ENCODE results near the gene OR5K3. TPM values are rescaled to one million over a fixed set of nuclear protein-coding genes. Genes with fewer than 3 reads are reported as not detected.

The OR5K3 gene
- total RNA-seq, 1 donor from 2014 or later = not detected

DNA sequence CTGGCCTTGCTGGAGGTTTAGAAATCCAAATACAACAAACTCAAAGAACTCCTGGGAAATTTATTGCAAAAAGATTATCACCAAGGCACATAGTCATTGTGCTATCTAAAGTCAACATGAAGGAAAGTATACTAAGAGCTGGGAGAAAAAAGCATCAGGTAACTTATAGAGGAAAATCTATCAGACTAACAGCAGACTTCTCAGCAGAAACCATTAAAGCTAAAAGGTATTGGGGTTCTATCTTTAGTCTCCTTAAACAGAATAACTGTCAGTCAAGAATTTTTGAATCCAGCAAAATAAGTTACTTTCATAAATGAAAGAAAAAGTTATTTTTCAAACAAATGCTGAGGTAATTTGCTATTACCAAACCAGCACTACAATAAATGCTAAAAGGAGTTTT is 8.0 kb downstream of the OR5K3 start:
- H3K4me2 ChIP-seq (ENCODE audit: low read length) = no peak overlapping the region
- DNase-seq (ENCODE audit: low read depth) (no peak), FAIRE-seq (no peak)
- no peaks in the 10 kb centered on the region for H3K9me3 ChIP-seq (ENCODE audit: insufficient read depth, low read depth, low read length)
- H3K36me3 ChIP-seq (ENCODE audit: insufficient read depth, low read length) = no peaks in the 10 kb centered on the region
- Mint-ChIP-seq H3K4me3 (ENCODE audit: unreplicated experiment) (no peak overlapping the region), H3K36me3 (ENCODE audit: low read depth, unreplicated experiment) (no peaks in the 10 kb centered on the region), H3K27ac (ENCODE audit: unreplicated experiment) (no peak overlapping the region), H3K4me1 (ENCODE audit: low read depth, unreplicated experiment) (no peaks in the 10 kb centered on the region), H3K27me3 (ENCODE audit: low read depth, unreplicated experiment) (peaks cover 10% of the 10 kb centered on the region), H3K9me3 (ENCODE audit: unreplicated experiment) (peaks cover 8% of the 10 kb centered on the region)
- no peak overlapping the region for H2AFZ ChIP-seq (ENCODE audit: low read depth, low read length)
- TF ChIP-seq, protein P1, sequence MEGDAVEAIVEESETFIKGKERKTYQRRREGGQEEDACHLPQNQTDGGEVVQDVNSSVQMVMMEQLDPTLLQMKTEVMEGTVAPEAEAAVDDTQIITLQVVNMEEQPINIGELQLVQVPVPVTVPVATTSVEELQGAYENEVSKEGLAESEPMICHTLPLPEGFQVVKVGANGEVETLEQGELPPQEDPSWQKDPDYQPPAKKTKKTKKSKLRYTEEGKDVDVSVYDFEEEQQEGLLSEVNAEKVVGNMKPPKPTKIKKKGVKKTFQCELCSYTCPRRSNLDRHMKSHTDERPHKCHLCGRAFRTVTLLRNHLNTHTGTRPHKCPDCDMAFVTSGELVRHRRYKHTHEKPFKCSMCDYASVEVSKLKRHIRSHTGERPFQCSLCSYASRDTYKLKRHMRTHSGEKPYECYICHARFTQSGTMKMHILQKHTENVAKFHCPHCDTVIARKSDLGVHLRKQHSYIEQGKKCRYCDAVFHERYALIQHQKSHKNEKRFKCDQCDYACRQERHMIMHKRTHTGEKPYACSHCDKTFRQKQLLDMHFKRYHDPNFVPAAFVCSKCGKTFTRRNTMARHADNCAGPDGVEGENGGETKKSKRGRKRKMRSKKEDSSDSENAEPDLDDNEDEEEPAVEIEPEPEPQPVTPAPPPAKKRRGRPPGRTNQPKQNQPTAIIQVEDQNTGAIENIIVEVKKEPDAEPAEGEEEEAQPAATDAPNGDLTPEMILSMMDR (IDR thresholded peaks at IDR 0.05; ENCODE audit: insufficient read depth, low read depth, low read length) = no peak
- no peak for TF ChIP-seq EZH2 (IDR thresholded peaks at IDR 0.05; ENCODE audit: insufficient read depth, low read length)
- H3K27ac ChIP-seq (ENCODE audit: low read depth, low read length) = no peak overlapping the region
- H3K4me1 ChIP-seq (ENCODE audit: insufficient read depth, low read length) = no peaks in the 10 kb centered on the region
- no peaks in the 10 kb centered on the region for H3K79me2 ChIP-seq (ENCODE audit: insufficient read depth, low read length)
- H3K27me3 ChIP-seq (ENCODE audit: insufficient read depth, low read length) = no peaks in the 10 kb centered on the region
- H4K20me1 ChIP-seq (ENCODE audit: insufficient read depth, low read length) = no peaks in the 10 kb centered on the region
- H3K4me3 ChIP-seq (ENCODE audit: insufficient read depth, low read depth, low read length) = no peak overlapping the region
- no peak overlapping the region for H3K9ac ChIP-seq (ENCODE audit: low read length)

DNA sequence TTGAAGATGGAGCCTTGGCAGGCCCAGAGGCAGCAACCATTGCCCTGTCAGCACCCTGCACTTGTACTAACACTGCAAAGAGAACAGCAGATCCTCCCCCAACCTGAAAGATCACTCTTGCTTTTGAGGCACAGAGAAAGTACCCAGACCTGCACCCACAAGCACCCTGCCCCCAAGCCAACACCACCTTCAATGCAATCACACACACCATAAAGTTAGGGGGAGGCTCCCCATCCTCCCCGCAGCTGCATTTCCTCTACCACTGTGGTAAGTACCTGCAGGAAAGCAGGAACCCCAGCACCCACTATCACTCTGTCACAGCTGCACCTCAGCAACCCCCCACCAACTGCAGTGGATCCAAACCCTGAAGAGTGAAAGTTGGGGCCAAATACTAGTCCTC is 12.0 kb downstream of the OR5K3 start:
- Mint-ChIP-seq H3K4me3 (ENCODE audit: unreplicated experiment) (no peak overlapping the region), H3K4me1 (ENCODE audit: low read depth, unreplicated experiment) (no peaks in the 10 kb centered on the region), H3K36me3 (ENCODE audit: low read depth, unreplicated experiment) (no peaks in the 10 kb centered on the region), H3K27ac (ENCODE audit: unreplicated experiment) (no peak overlapping the region), H3K9me3 (ENCODE audit: unreplicated experiment) (peaks cover 18% of the 10 kb centered on the region), H3K27me3 (ENCODE audit: low read depth, unreplicated experiment) (no peaks in the 10 kb centered on the region)
- Histone ChIP-seq H3K27me3 (ENCODE audit: insufficient read depth, low read length) (no peaks in the 10 kb centered on the region), H2AFZ (ENCODE audit: low read depth, low read length) (no peak overlapping the region), H3K9me3 (ENCODE audit: insufficient read depth, low read depth, low read length) (no peaks in the 10 kb centered on the region), H3K36me3 (ENCODE audit: insufficient read depth, low read length) (no peaks in the 10 kb centered on the region), H3K4me3 (ENCODE audit: insufficient read depth, low read depth, low read length) (no peak overlapping the region), H3K9ac (ENCODE audit: low read length) (no peak overlapping the region), H3K4me2 (ENCODE audit: low read length) (no peak overlapping the region), H4K20me1 (ENCODE audit: insufficient read depth, low read length) (no peaks in the 10 kb centered on the region), H3K27ac (ENCODE audit: low read depth, low read length) (no peak overlapping the region), H3K4me1 (ENCODE audit: insufficient read depth, low read length) (no peaks in the 10 kb centered on the region), H3K79me2 (ENCODE audit: insufficient read depth, low read length) (no peaks in the 10 kb centered on the region)
- TF ChIP-seq EZH2 (IDR thresholded peaks at IDR 0.05; ENCODE audit: insufficient read depth, low read length) = no peak
- TF ChIP-seq, protein P1 (IDR thresholded peaks at IDR 0.05; ENCODE audit: insufficient read depth, low read depth, low read length) = no peak
- no peak for DNase-seq (ENCODE audit: low read depth)
- no peak for FAIRE-seq

DNA sequence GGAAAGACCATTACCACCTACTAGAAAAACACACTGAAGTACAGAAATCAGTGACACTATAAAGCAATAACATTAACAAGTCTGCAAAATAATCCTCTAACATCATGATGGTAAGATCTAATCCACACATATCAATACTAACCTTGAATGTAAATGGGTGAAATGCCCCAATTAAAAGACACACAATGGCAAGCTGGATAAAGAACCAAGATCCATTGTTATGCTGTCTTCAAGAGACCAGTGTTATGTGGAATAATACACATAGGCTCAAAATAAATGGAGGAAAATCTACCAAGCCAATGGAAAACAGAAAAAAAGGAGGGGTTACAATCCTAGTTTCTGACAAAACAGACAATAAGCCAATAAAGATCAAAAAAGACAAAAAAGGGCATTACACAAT is 13.5 kb downstream of the OR5K3 start:
- Histone ChIP-seq H3K9ac (ENCODE audit: low read length) (no peak overlapping the region), H4K20me1 (ENCODE audit: insufficient read depth, low read length) (no peaks in the 10 kb centered on the region), H3K4me2 (ENCODE audit: low read length) (no peak overlapping the region), H3K27me3 (ENCODE audit: insufficient read depth, low read length) (no peaks in the 10 kb centered on the region), H3K9me3 (ENCODE audit: insufficient read depth, low read depth, low read length) (no peaks in the 10 kb centered on the region), H3K4me3 (ENCODE audit: insufficient read depth, low read depth, low read length) (no peak overlapping the region), H3K4me1 (ENCODE audit: insufficient read depth, low read length) (no peaks in the 10 kb centered on the region), H2AFZ (ENCODE audit: low read depth, low read length) (no peak overlapping the region), H3K36me3 (ENCODE audit: insufficient read depth, low read length) (no peaks in the 10 kb centered on the region), H3K27ac (ENCODE audit: low read depth, low read length) (no peak overlapping the region), H3K79me2 (ENCODE audit: insufficient read depth, low read length) (no peaks in the 10 kb centered on the region)
- Mint-ChIP-seq H3K4me3 (ENCODE audit: unreplicated experiment) (no peak overlapping the region), H3K27me3 (ENCODE audit: low read depth, unreplicated experiment) (no peaks in the 10 kb centered on the region), H3K27ac (ENCODE audit: unreplicated experiment) (no peak overlapping the region), H3K9me3 (ENCODE audit: unreplicated experiment) (peaks cover 13% of the 10 kb centered on the region), H3K36me3 (ENCODE audit: low read depth, unreplicated experiment) (no peaks in the 10 kb centered on the region), H3K4me1 (ENCODE audit: low read depth, unreplicated experiment) (no peaks in the 10 kb centered on the region)
- FAIRE-seq (no peak), DNase-seq (ENCODE audit: low read depth) (no peak)
- no peak for TF ChIP-seq EZH2 (IDR thresholded peaks at IDR 0.05; ENCODE audit: insufficient read depth, low read length)
- TF ChIP-seq, protein P1 (IDR thresholded peaks at IDR 0.05; ENCODE audit: insufficient read depth, low read depth, low read length) = no peak
